Muscle of leg (tissue), 9 donors: ENCODE data around the gene PLCD3. TPM values are rescaled to one million over a fixed set of nuclear protein-coding genes. Genes with fewer than 3 reads are reported as not detected.

Source experiments
- polyA plus RNA-seq, 8 donors: library from polyadenylated mRNA; unstranded; fragments of 120-200 nt; gene quantifications; one replicate each; pipeline versions ENCODE4 v1.2.1 to v1.2.3, GENCODE V29; 2013; ENCODE audit warnings: inconsistent platforms in 1 of 8, low replicate concordance in 1 of 8; ENCODE audit not compliant: insufficient read length in 8 of 8, insufficient read depth in 1 of 8
- total RNA-seq: library from RNA; stranded (reverse); fragments of 120-200 nt; gene quantifications from one replicate; pipeline ENCODE4 v1.2.4, GENCODE V29; 2013

The PLCD3 gene
- total and polyA plus RNA-seq, 9 donors = 15.1 to 53.0 (median 39.4) TPM

Other genes with a start within 250 kb of the PLCD3 start
- gene EFTUD2, start 233.1 kb downstream of the PLCD3 start, total RNA-seq = 53.4 TPM
- 10 to 100 TPM; 59.2 to 76.4 (median 68.8) TPM for gene EFTUD2, start 233.1 kb downstream of the PLCD3 start, polyA plus RNA-seq
- 0.35 TPM for gene GFAP, start 217.0 kb downstream of the PLCD3 start, total RNA-seq
- 1 to 10 TPM in 1 of 8 donors, under 1 TPM in 7; 0.12 to 1.1 (median 0.24) TPM for gene GFAP, start 217.0 kb downstream of the PLCD3 start, polyA plus RNA-seq
- 1.9 TPM for gene KIF18B, start 184.7 kb downstream of the PLCD3 start, total RNA-seq
- 10 to 100 TPM in 4 of 8 donors, 1 to 10 TPM in 4; 7.4 to 12.2 (median 9.6) TPM for gene KIF18B, start 184.7 kb downstream of the PLCD3 start, polyA plus RNA-seq
- gene C1QL1, start 164.2 kb downstream of the PLCD3 start, total RNA-seq = 5.3 TPM
- 10 to 100 TPM in 1 of 8 donors, 1 to 10 TPM in 6, under 1 TPM in 1; 0.82 to 11.1 (median 2.4) TPM for gene C1QL1, start 164.2 kb downstream of the PLCD3 start, polyA plus RNA-seq
- 27.2 TPM for gene DCAKD, start 80.9 kb downstream of the PLCD3 start, total RNA-seq
- gene DCAKD, start 80.9 kb downstream of the PLCD3 start, polyA plus RNA-seq = 10 to 100 TPM; 28.0 to 40.1 (median 33.7) TPM
- gene NMT1, start 71.2 kb downstream of the PLCD3 start, total RNA-seq = 45.6 TPM
- gene NMT1, start 71.2 kb downstream of the PLCD3 start, polyA plus RNA-seq = 10 to 100 TPM; 34.0 to 49.1 (median 37.8) TPM
- 4.1 TPM for gene ACBD4, start 3.2 kb upstream of the PLCD3 start, total RNA-seq
- 1 to 10 TPM; 4.2 to 7.7 (median 5.5) TPM for gene ACBD4, start 3.2 kb upstream of the PLCD3 start, polyA plus RNA-seq
- 8.6 TPM for gene HEXIM1, start 16.0 kb upstream of the PLCD3 start, total RNA-seq
- 10 to 100 TPM; 21.2 to 28.0 (median 24.1) TPM for gene HEXIM1, start 16.0 kb upstream of the PLCD3 start, polyA plus RNA-seq
- 6.2 TPM for gene HEXIM2, start 29.4 kb upstream of the PLCD3 start, total RNA-seq
- 1 to 10 TPM; 6.8 to 9.1 (median 7.8) TPM for gene HEXIM2, start 29.4 kb upstream of the PLCD3 start, polyA plus RNA-seq
- 1.2 TPM for gene FMNL1, start 89.4 kb upstream of the PLCD3 start, total RNA-seq
- 1 to 10 TPM; 4.6 to 7.6 (median 5.5) TPM for gene FMNL1, start 89.4 kb upstream of the PLCD3 start, polyA plus RNA-seq
- gene SPATA32, start 129.6 kb upstream of the PLCD3 start, total RNA-seq = 0.04 TPM
- gene SPATA32, start 129.6 kb upstream of the PLCD3 start, polyA plus RNA-seq = under 1 TPM in 1 of 8 donors, not detected in 7; 0.08 TPM
- gene MAP3K14, start 184.5 kb upstream of the PLCD3 start, total RNA-seq = 4.4 TPM
- 10 to 100 TPM in 1 of 8 donors, 1 to 10 TPM in 7; 7.3 to 10.4 (median 8.3) TPM for gene MAP3K14, start 184.5 kb upstream of the PLCD3 start, polyA plus RNA-seq